Cardiac muscle cell (in vitro differentiated cells and primary cell): ENCODE results near the gene STK25. TPM values are rescaled to one million over a fixed set of nuclear protein-coding genes. Genes with fewer than 3 reads are reported as not detected.

ENCODE experiments used
- DNase-seq, 2 donors: peaks; one replicate each; pipeline versions ENCODE4 v3.0.0 to v3.0.0-alpha.2; 2010 to 2017; ENCODE audit warnings: low read depth in 1 of 2, low spot score in 1 of 2
- H3K27ac ChIP-seq: fragments of 200-600 bp; sonication (generic); 2 replicates; pipeline ENCODE4 v1.5.1; 2016
- H3K27me3 ChIP-seq: fragments of 200-600 bp; sonication (generic); 2 replicates; pipeline ENCODE4 v1.6.0; 2016; ENCODE audit warnings: control low read depth
- H3K36me3 ChIP-seq: fragments of 200-600 bp; sonication (generic); 2 replicates; pipeline ENCODE4 v1.5.1; 2016; ENCODE audit warnings: control low read depth
- H3K4me1 ChIP-seq: fragments of 200-600 bp; sonication (generic); 2 replicates; pipeline ENCODE4 v1.8.1; 2017; ENCODE audit warnings: low read depth, mild to moderate bottlenecking, mixed run types
- H3K4me3 ChIP-seq: fragments of 200-600 bp; sonication (generic); 2 replicates; pipeline ENCODE4 v1.5.1; 2016; ENCODE audit warnings: mild to moderate bottlenecking
- H3K9me3 ChIP-seq: fragments of 200-600 bp; sonication (generic); 2 replicates; pipeline ENCODE4 v1.5.1; 2017; ENCODE audit warnings: low read depth, mild to moderate bottlenecking, control low read depth
- polyA plus RNA-seq: library from polyadenylated mRNA; unstranded; fragments of >200 nt; fragmentation: Nextera tagmentation; extraction: Ambion mirVana; gene quantifications from 2 replicates; pipeline ENCODE4 v1.2.1, GENCODE V29; 2016
- total RNA-seq: library from RNA; depleted of rRNA; stranded (reverse); fragments of >200 nt; gene quantifications from 2 replicates; pipeline ENCODE4 v1.2.3, GENCODE V29; 2016
- TF ChIP-seq, protein P1 (sequence below): IDR thresholded peaks from 2 replicates; pipeline ENCODE4 v1.5.1; 2012; ENCODE audit warnings: low read depth, mild to moderate bottlenecking, low read length

The STK25 gene
- total and polyA plus RNA-seq, 2 experiments from 2014 or later: 295 to 422 TPM

- Histone ChIP-seq H3K4me1 (no peaks in the 10 kb centered on the region), H3K27me3 (no peaks in the 10 kb centered on the region), H3K4me3 (no peak overlapping the region), H3K9me3 (no peaks in the 10 kb centered on the region), H3K27ac (no peak overlapping the region), H3K36me3 (peaks cover 7% of the 10 kb centered on the region)
- TF ChIP-seq, protein P1, sequence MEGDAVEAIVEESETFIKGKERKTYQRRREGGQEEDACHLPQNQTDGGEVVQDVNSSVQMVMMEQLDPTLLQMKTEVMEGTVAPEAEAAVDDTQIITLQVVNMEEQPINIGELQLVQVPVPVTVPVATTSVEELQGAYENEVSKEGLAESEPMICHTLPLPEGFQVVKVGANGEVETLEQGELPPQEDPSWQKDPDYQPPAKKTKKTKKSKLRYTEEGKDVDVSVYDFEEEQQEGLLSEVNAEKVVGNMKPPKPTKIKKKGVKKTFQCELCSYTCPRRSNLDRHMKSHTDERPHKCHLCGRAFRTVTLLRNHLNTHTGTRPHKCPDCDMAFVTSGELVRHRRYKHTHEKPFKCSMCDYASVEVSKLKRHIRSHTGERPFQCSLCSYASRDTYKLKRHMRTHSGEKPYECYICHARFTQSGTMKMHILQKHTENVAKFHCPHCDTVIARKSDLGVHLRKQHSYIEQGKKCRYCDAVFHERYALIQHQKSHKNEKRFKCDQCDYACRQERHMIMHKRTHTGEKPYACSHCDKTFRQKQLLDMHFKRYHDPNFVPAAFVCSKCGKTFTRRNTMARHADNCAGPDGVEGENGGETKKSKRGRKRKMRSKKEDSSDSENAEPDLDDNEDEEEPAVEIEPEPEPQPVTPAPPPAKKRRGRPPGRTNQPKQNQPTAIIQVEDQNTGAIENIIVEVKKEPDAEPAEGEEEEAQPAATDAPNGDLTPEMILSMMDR: no peak
- no peak for DNase-seq
Measured at GRCh38 chr2:241500016-241500415, 8.4 kb downstream of the STK25 start.

GRCh38 chr2:241499146-241499965 lies 9.0 kb downstream of the STK25 start:
- TF ChIP-seq, protein P1: no peak
- Histone ChIP-seq H3K27ac (no peak overlapping the region), H3K36me3 (peaks cover 8% of the 10 kb centered on the region), H3K4me1 (no peaks in the 10 kb centered on the region), H3K27me3 (no peaks in the 10 kb centered on the region), H3K4me3 (no peak overlapping the region), H3K9me3 (no peaks in the 10 kb centered on the region)
- DNase-seq: no peak

DNA sequence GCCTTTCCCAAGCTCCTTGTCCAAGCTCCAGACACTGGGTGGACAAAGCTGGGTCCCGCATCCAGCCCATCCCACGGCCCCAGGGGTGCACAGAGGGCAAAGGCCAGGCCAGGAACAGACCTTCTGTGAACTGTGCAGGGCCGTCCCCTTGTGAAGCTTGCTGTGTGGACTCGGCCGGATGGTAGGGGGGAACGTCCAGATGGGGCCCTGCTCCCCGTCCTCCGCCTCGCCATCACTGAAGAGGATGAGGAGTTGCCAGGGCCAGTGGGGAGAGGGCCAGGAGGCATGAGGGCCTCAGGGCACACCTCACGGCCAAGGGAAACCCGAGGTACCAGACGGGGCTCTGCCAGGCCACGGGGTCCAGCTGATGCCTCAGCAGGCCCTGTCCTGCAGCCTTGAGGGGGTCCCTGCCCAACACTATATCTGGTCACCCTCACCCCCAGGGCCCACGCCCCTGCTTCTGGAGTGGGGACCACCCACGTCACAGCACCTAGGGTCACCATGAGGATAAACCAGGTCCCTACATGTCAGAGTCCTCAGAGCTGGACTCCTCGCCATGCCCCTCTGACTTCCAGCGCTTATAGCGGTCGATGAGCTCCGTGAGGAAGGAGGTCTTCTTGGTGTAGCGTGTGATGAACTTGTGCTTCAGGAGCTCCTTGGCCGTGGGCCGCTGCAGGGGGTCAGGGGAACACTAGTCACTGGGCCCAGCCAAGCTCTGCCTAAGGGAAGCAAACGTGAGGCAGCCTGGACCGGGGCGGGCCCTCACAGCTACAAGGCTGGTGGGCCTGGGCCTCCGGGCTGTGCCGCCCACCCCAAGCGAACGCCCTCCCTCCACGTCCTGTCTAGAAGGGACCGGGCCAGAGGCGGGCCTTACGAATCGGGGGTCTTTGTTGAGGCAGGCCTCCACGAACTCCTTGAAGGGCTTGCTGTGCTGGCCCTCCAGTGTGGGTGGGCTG lies 10.0 kb downstream of the STK25 start:
- H3K36me3 ChIP-seq: peaks cover 12% of the 10 kb centered on the region
- no peak overlapping the region for H3K4me3 ChIP-seq

DNA sequence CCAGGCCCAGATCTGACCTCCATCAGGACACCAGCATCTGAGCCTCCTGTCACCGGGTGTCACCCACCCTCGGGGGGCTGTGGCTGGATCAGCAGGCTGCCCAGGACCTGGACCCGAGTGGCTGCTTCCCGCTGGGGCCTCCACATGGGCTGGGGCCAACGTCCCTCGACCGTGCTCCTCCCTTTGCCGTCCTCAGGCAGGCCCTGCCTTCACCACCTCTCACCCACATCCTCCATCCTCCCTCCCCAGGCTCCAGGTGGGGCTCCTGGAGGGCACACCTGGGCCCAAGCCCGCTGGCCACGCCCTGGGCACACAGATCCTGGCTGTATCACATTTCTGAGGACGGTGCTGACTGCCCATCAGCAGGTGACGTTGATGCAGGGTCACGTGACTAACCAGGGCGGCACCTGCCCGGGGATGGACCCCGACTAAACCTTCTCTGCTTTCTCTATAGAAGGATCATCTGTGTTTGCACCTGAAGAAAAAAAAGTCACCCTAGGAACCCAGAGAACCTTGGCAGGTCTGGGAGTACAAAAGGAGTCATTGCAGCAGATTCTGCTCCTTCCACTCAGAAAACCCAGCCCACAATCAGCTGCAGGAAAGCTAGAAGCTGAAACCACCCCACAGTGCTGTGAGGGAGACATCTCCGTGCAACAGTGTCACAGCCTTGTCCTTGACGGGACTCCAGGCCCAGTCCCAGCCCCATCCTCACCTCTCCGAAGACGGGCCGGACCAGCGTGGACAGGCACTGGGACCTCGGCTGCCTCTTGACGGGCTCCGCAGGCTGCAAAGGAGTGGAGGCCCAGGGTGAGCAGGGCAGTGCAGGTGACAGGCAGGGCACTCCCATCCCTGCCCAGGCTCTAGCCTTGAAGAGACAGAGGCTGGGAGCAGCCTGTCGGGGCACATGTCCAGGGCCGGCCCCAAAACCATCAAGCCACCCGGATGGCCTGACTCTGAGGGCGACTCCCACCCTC lies 11.2 kb downstream of the STK25 start:
- TF ChIP-seq, protein P1: no peak
- H3K9me3 ChIP-seq: no peaks in the 10 kb centered on the region
- no peak for DNase-seq
- H3K27me3 ChIP-seq: no peaks in the 10 kb centered on the region
- no peak overlapping the region for H3K4me3 ChIP-seq
- no peaks in the 10 kb centered on the region for H3K4me1 ChIP-seq
- H3K27ac ChIP-seq: no peak overlapping the region
- peaks cover 15% of the 10 kb centered on the region for H3K36me3 ChIP-seq

More for the DNA sequence above, 10.0 kb downstream of the STK25 start:
- Histone ChIP-seq H3K27ac (no peak overlapping the region), H3K4me1 (no peaks in the 10 kb centered on the region), H3K27me3 (no peaks in the 10 kb centered on the region), H3K9me3 (no peaks in the 10 kb centered on the region)
- DNase-seq: no peak
- TF ChIP-seq, protein P1: no peak
